Fibroblast of skin of right biceps (primary cell): Measurements from ENCODE around the gene C1orf35.

ENCODE experiments used
- DNase-seq: peaks from one replicate; pipeline ENCODE4 v3.0.0-alpha.2; 2013

C1orf35 gene

DNA sequence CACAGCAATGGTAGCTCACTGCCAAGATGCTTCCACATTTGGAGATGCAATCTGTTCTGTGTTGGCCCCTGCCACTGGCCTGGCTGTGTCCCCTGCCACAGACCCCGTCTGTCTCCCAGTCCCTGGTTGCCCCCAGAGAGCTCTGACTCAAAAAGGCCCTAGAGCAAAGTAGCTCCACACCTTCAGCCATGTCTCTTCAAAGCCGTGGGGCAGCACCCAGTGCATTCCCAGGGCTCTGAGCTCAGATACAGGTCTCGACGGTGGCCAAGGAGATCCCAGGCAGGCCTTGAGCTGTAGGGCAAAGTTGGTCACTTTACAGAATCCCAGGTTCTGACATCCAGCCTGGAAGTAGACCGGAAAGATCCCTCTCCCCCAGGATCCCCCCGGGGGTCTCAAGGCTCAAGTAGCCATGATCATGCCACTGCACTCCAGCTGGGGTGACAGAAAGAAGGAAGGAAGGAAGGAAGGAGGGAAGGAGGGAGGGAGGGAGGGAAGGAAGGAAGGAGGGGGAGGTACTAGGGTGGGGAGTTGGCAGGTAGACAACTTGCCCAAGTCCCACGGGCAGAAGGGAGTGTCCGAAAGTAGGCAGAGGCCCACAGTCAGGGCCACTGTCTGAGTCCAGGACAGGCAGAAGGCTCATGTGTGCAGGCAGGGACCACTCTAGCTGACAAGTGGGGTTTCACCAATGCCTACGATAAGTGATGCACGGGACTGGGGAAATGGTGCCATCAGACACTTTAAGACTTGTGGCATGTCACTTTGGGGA is 25.4 kb downstream of the C1orf35 start:
- no peak for DNase-seq

DNA sequence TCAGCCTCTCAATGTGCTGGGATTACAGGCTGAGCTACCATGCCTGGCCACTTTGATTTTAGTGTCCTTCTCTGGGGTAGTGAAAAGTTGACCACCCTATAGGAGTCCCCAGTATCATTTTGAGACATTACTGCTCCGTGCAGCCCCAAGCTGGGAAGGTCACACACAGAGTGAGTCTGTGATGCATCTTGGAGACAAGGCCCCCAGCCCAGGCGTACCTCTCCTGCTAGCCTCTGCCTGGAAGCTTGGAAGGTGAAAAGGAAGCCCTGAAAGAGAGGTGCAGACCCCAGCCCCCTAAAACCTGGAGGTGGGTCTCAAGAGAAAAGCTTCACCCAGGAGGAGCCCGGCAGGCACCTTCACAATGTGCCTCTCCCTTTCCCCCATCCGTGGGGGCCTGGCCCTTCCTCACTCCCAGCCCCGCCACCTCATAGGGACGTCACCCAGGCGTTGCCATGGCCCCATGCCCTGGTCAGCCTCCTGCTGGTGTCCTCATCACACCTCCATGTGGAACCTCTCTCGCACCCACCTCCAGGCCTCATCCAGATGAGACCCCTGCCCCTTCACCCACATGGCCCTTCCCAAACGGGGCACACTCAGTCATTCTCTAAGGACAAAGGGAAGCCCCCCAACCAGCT is 26.2 kb downstream of the C1orf35 start:
- DNase-seq: no peak

DNA sequence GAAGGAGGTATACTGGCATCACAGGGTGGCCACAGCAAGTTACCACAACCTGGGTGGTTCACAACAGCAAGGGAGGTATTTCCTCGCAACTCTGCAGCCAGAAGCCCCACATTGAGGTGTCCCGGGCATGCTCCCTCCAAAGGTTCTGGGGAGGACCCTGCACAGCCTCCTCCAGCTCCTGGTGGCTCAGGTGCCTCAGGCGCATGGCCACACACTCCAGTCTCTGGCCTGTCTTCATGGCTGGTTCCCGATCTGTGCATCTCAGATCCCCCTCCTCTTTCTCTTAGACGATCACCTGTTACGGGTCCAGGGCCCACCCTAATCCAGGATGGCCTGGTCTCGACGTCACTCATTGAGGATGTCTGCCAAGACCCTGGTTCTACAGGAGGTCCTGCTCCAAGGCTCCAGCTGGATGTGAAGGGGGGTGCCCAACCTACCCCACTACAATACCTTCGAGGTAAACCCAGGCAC is 27.3 kb downstream of the C1orf35 start:
- no peak for DNase-seq

DNA sequence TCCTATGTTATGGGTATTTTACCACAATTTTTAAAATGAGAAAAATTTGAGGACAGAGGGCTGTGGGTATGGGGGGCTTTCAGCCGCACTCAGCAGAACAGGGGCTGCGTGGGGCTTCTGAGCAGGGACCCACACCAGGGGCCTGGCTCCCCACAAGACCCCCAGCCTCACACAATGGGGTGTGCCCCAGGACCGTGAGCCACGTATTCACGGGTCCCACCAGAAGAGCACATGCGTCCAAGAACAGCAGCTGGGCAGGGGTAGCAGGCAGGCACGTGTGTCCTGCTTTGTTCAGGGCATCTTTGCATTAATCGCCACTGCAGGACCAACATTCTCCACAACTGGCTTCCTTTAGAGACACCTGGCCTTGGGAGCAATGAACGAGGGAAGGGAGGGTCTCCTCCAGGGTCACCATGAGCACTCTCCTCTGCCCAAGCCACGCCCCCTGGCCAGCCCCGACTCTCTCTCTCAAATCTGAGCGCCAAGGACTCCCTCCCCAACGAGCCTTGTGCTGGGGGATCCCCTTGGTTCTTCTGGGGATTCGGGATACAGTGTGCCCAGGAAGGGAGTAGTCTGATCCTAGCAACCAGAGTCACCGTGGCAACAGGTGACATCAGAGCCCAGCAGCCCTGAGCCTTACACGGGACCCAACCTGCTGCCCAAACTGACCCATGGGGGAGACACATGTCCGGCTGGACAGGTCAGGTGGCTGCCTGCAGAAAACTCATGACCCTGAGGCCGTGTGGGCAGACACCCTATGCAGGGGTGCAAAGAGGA is 28.0 kb downstream of the C1orf35 start:
- DNase-seq: no peak

DNA sequence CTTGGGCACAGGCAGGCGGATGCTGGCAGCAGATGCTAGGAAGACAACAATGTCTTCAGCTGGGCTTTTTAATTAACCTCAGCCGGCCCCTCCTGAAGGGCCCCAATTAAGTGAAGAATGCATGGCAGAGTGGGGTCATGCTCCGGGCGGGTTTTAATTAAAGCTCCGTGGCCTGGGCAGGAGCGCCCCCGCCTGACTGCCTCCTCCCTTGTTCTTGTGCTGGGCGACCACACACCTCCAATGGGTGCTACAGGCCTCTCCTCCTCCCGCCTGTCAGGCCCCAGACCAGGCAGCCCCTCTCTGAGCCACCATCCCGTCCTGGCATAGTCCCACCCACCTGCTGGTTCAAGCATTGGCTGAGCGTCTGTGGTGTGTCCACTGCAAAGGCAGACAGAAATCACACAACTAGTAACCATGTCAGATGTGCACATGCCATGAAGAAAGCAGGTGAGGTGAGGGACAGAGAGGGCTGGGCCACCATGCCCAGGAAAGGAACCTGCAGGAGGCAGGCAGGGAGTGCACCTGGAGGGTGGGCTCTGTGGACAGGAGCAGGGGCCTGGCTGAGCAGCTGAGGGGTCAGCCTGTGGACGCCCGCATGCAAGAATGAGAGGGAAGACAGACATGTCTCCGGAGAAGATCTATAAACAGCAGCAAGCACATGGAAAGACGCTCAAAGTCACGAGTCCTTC is 29.1 kb downstream of the C1orf35 start:
- no peak for DNase-seq

DNA sequence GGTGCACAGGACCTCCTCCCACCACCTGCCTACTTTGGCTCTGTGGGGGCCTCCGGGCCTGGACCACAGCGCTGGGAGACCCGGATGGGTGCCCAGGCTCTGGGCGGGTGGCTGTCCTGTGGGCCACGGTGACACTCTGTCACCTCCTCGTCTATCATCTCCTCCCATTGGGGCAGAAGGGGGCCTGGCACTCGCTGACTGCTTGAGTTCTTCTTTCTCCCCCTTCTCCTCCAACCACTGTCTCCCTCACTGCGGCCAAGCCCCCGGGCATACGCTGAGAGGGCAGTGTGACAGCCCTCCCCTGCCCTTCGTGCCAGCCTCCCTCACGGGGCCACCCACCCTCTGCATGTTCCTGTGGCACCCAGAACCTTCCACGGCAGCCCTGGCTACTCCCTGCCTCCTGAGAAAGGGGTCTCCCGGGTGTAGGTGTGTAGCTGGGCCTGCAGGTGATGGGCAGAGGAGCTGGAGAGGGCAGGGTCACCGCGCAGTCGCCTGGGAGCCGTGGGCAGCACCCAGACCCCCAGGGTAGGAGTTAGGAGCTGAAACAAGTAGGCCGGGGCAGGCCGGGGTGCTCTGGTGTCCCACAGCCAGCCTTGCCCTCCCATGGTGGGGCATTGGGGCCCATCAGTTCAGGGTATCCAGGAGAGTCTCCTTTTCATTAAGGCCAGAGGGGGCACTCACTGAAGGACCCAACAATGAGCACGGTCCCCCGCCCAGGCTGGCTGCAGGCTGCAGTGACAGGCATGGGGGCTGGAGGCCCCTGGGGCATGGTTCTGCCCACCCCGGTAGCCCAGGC is 29.9 kb downstream of the C1orf35 start:
- DNase-seq: no peak

DNA sequence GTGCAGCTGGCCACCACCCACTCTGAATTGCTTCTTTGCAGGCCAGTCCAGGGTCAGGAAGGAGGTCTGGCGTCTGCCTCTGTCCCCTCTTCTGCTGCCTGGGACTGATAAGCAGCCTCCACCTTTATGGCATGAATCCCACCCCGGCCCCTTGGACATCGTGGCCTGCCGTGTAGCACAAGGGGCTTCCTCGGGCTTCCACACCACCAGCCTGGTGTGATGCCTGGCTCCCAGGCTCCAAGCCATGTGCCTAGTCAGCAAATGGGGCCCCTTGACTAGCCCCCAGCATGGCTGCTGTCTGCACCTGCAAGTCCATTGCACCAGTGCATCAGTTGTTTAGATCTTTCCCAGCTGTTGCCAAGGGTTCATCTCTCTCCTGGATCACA is 30.5 kb downstream of the C1orf35 start:
- DNase-seq: no peak

DNA sequence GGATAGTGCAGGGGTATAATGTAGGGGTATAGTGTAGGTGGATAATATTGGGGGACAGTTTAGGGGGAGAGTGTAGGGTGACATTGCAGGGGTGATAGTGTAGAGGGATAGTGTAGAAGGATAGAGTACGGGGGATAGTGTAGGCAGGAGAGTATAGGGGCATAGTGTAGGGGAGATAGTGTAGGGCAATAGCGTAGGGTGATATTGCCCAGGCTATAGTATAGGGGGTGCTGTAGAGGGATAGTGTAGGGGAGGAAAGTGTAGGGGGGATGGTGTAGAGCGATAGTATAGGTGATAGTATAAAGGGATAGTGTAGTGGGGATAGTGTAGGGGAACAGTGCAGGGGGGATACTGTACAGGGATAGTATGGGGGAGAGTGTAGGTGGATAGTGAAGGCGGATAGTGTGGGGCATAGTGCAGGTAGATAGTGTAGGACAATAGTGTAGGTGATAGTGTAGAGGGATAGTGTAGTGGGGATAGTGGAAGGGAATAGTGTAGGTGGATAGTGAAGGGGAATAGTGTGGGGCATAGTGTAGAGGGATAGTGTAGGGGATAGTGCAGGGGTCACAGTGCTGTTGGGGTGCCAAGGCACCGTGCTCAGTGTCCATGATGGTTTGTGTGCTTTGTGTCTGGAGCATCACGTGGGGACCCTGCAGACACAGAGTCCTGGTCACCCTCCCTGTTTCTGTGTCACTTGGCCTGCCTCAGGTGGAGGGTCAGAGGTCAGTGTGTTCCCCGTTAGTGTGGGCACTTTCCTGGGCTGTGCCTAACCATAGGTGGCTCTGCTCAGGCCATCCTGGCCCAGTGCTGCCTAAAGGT is 31.1 kb downstream of the C1orf35 start:
- no peak for DNase-seq

DNA sequence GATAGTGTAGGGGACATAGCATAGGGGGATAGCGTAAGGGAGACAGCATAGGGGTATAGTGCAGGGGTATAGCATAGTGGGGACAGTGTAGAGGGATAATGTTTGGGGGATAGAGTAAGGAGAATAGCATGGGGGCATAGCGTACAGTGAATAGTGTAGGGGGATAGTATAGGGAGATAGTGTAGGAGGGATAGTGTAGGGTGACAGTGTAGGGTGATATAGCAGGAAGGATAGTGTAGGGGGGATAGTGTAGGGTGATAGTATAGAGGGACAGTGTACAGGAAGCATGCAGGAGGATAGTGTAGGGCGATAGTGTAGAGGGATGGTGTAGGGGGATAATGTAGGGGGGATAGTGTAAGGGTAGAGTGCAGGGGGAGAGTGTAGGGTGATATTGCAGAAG is 32.3 kb downstream of the C1orf35 start:
- DNase-seq: no peak

DNA sequence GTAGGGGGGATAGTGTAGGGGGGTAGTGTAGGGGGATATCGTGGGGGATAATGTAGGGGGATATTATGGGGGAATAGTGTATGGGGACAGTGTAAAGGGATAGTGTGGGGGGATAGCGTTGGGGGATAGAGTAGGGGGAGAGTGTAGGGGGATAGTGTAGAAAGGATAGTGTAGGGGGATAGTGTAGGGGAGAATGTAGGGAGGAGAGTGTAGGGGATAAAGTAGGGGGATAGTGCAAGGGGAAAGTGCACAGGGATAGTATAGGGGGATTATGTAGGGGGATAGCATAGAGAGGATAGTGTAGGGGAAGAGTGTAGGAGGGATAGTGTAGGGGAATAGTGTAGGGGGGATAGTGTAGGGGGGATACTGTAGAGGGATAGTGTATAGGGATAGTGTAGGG is 33.0 kb downstream of the C1orf35 start:
- no peak for DNase-seq

DNA sequence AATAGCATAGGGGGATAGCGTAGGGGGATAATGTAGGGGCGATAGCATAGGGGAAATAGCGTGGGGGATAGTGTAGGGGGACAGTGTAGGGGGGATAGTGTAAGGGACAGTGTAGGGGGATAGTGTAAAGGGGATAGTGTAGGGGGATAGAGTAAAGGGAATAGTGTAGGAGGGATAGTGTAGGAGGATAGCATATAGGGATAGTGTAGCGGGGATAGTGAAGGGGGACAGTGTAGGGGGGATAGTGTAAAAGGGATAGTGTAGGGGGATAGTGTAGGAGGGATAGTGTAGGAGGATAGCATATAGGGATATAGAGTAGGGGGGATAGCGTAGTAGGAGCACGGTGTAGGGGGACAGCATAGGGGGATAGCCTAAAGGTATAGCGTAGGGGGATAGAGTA is 34.8 kb downstream of the C1orf35 start:
- DNase-seq: no peak

DNA sequence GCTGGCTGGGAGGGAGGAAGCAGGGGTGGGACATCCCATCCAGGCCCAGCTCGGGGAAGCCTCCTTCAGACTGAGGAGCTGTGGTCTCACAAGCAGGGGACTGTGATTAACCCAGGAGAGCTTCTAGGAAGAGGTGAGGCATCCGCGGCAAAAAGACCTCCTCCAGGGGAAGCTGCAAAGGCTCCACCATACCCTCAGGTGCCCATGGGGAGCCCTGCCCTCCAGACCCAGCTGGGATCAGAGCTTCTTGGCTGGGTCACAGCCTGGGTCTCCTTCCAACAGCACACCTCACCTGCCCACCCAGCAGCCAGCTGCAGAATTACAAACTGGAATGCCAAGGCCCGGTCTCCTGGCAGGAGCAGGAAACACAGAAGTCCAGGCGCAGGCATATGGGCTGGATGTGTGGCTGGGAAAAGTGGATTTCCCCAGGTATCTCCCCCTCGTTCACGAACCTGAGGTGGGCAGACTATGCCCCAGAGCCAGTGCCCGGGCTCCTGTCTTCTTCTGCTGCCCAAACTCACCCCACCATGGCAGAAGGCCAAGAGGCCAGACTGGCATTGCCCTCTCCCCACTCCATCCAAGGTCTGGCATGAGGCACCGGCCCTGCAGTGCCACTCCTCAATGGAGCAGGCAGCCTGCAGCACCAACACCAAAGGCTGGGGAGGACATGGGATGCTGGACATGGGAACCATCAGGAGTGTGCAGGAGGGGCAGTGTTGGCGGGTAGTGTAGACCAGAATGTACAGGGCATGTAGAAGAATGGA is 36.1 kb downstream of the C1orf35 start:
- no peak for DNase-seq

DNA sequence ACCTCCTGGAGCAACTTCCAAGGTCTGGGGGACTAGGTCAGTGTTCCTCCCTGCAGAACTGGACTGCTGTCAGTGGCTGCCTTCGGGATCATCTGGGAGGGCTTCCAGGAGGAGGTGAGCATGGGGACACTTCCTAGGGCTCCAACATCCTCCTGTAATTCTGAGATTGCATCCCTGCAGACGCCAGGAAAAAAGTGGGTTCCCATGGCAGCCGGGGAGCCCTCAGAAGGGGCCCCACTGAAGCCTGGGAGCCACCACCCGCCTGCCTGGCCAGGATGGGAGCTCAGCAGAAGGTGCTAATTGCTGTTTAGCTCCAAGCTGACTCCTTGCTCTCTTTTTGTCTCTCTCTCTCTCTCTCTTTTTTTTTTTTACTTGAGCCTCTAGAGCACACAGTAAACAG is 36.7 kb downstream of the C1orf35 start:
- DNase-seq: no peak

DNA sequence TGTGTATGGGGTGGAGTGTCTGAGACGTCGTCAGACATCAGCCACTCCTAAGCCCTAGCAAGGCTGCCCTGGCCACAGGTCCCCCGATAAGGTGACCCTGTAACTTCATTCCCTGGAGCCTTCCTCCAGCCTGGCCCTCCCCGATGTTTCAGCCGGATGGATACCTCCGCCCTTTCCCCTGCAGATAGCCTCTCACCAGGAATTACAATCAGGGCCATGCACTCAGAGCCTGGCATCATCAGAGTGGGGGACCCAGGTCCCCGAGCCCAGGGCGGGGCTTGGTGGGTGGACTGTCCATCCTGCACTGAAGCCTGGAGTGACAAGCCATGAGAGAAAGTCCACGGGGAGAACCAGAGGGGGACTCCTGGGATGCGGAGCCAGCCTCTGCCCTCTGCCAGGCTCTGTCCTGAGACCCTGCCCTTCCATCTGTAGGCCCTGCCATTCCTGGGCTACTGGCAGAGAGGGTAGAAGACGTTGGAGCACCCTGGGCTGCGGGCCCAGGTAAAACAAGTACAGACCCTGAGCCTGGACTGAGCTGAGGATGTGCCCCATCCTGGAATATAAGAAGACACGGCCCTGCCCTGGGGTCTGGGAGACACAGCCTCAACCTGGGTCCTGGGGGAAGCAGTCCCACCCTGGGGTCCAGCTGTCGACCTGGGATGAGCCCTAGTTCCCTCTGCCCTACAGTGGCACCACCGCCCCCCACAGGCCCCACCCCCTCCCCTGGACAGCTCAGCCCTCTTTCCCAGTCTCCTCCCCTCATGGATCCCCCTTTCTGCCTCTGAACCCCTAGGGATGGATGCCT is 37.4 kb downstream of the C1orf35 start:
- DNase-seq: no peak

DNA sequence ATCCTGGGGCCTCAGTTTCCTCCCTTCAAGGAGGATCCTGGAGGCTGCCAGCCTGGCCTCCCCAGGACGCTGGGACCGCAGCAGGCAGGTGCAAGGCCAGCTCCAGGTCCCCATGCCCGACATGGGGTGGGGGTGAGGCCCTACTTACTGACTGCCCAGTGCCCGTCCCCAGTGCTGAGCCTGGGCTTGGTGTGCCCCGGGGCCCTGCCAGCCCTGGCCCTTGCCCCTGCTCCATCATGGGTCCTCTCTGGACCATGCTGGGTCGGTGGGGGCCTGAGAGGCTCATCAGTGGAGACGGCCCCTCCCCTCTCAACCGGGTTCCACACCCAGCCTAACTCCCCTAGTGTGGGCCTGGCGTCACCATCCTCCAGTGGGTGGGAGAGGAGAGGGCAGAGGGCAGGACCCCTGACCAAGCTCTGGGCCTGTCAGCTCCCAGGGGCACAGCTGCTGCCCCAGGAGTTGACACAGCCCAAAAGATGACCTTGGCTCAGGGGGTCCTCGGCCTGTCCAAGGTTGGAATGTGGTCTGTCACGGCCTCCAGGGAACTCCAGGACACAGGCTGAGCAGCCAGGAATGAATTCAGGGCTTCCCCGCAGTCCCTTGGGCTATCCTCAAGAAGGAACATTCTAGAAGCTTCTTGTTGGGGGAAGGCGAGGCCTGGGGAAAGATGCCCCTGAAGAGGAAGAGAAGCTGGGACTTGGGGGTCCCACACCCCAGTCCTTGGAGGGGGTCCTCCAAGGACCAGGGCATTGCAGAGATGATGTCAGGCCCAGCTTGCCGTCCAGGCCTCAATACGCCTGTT is 38.2 kb downstream of the C1orf35 start:
- DNase-seq: no peak

DNA sequence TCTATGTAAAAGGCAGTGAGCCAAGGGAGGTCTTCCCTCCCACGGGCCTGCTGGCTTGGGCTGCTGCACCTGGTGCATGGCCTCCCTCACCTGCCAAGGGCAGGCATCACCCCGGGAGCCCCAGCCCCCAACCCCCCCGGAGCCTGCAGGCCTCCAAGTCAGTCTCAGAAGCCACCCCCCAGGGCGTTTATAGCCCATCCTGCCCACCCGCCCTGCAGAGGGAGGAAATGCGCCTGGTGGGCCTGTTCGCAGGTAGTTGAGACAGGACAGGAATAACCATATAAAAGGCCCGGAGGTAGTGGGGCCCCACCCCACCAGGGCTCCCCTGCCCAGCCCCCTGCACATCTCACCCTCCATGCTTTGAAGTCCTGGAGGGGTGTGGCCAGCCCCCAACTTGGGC is 38.8 kb downstream of the C1orf35 start:
- no peak for DNase-seq

DNA sequence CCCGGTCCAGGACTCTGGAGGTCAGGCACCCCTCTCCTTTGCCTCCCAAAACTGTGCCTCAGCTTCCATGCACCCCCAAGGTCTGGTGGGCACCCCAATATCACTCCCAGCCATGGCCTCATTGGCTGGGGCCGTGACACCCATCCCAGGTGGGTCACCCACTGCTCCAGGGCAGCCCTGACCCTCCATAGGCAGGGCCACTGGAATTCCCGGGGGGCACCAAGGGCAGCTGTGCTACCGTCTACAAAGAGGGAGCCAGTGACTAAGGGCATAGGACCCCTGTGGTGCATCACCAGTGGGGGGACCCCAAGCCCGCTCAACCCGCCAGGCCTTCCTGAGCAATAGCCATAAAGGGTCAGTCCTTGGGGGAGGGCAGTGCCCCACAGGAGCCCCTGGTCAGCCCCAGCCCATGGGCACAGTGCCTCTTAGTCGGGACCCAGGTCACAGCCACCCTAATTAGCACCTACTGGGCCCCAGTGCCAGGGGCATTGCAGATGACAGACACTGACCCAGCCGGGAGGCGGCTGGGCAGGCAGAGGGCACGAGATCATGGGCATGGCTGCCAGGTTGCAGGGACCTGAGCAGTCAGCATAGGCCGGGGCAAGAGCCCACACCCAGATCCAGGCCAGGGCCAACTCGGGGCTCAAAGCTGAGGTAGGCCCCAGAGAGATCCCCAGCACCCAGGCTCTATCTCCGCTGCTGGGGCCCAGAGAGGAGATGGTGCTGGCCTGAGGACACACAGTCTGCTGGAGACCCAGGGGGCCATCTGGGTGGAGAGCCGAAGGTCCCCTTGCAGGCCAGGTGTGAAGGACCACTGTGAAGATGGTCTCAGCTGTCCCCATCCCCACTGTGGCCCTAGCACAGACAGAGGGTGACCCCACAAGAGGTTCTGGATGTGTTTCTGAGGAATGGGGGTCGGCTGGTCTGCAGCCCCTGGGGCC is 39.6 kb downstream of the C1orf35 start:
- DNase-seq: no peak

DNA sequence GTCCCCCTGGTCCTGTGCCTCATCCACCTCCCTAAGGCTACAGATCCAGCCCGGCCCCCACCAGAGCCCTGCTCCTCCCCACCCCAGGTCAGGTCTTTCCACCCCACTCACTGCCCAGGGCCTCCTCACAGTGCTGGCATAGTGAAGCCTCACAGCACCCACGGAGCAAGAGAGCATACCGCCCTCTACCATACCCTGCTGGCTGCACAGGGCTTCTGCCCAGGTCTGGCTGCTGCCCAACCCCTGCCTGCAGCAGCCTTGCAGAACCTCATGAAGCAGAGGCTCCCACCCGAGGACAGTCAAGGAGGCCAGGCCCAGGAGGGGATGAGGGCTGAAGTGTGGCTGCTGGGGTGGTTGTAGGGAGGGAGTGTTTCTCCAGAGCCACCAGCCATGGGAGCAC is 40.3 kb downstream of the C1orf35 start:
- no peak for DNase-seq
